Cardiac fibroblast (primary cell): ENCODE results near the gene TACR1.
"Not testable (repeated sequence)": the region's sequence is repeated elsewhere in the genome, so short reads cannot be mapped to it uniquely, and the experiment has no call there.

Source experiments
- DNase-seq, 2 donors: peaks; one replicate each; pipeline versions ENCODE4 v3.0.0 to v3.0.0-alpha.2; 2010; ENCODE audit warnings: low read depth in 2 of 2
- H3K4me3 ChIP-seq, 2 donors: replicated peaks in 1 of 2; 1 replicate in 1 of 2; 2 replicates in 1 of 2; pipeline ENCODE4 v1.5.1; 2011; ENCODE audit warnings: low read depth in 2 of 2, low read length in 2 of 2, mild to moderate bottlenecking in 2 of 2, moderate library complexity in 1 of 2
- TF ChIP-seq, protein P1 (sequence below): IDR thresholded peaks from one replicate; pipeline ENCODE4 v1.5.1; 2011; ENCODE audit warnings: low read depth, mild to moderate bottlenecking, low read length, inconsistent platforms

Gene TACR1

DNA sequence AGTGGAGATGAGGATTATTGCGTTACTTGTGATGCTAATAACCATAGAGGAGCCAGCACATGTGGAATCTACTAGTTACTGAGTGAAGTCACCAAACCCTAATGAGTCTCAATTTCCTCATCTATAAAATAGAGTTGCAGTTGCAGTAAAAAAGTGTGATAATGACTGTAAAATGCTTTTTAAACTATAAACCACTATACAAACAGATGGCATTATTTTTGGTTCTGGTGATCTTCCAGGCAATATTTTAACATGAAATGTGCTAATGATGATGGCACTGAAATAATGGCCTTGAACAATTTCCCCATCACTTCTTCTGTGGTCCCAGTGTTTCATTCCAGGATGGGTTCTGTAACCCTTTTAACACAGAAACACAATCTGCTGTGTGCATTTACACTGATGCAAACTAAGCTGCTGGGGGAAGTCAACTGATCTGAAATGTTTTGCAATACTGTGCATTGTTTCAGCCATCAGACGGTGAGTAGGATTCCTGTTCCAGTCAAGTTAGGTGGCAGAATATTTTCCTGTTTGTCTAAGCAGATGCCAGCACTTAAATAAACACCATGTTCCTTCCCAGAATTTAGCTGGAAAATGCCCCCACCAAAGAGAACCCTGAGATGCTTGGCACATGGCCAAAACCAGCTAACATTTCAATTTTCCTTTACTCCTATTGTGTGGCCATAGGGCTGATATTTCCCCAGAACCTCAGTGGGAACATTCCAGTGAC, 52.6 kb downstream of the TACR1 start:
- TF ChIP-seq, protein P1, sequence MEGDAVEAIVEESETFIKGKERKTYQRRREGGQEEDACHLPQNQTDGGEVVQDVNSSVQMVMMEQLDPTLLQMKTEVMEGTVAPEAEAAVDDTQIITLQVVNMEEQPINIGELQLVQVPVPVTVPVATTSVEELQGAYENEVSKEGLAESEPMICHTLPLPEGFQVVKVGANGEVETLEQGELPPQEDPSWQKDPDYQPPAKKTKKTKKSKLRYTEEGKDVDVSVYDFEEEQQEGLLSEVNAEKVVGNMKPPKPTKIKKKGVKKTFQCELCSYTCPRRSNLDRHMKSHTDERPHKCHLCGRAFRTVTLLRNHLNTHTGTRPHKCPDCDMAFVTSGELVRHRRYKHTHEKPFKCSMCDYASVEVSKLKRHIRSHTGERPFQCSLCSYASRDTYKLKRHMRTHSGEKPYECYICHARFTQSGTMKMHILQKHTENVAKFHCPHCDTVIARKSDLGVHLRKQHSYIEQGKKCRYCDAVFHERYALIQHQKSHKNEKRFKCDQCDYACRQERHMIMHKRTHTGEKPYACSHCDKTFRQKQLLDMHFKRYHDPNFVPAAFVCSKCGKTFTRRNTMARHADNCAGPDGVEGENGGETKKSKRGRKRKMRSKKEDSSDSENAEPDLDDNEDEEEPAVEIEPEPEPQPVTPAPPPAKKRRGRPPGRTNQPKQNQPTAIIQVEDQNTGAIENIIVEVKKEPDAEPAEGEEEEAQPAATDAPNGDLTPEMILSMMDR, result no peak
- DNase-seq, result peak; percentile 66 to 93
- H3K4me3 ChIP-seq, result no peak overlapping the region

DNA sequence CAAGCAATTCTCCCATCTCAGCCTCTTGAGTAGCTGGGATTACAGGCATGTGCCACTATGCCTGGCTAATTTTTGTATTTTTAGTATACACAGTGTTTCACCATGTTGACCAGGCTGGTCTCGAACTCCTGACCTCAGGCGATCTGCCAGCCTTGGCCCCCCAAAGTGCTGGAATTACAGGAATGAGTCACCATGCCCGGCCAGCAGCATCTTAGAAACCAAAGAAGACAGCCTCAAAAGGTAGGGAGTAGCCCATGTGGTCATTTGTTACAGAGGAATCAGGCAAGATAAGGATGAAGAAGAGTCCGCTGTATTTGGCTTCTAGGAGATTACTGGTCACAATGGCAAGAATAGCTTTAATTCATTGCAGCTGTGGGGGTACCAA, 53.1 kb downstream of the TACR1 start:
- DNase-seq, result peak in 1 of 2 donors; percentile 54
- H3K4me3 ChIP-seq, result not testable (repeated sequence)

DNA sequence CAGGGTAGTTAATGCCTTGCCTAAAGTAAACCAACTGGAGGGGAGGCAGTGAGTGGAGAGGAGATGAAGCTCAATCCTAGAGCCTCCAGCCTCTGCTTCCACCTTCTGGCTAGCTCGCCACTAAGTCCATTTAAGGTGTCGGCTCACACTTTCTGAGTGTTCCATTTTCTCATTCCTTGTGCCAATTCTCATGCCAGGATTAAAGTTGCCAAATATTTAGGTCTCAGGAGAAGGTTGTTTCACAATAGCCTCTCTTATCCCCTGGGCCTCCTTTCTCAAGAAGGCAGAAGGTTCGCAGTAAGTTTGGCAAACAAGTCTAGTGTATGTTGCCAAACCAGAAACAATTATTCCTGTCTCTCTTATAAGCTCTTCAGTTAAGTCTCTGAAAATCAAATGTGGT, 57.2 kb downstream of the TACR1 start:
- H3K4me3 ChIP-seq, result no peak overlapping the region
- peak; percentile 53 to 98 for DNase-seq

DNA sequence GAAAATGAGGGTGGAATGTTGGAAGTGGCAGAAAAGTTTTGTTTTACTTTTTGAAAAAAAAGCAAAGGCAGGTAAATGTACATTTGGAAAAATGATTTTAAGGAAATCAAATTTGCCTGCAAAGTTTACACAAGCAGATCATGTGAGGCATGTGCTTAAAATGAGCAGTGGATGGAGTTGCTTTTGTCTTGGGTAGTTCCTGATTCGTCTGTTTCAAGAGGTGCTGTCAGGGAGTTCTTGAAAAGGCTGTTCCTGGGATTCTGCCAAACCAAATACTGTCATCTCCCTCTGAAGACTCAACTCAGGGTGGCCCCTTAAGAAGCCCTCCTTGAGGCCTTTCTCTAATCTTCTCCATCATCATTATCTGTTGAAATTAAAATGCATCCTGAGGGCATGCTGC, 59.0 kb downstream of the TACR1 start:
- H3K4me3 ChIP-seq, result no peak overlapping the region
- TF ChIP-seq, protein P1, result no peak
- peak in 1 of 2 donors; percentile 60 for DNase-seq

More for the DNA sequence above, 57.2 kb downstream of the TACR1 start:
- TF ChIP-seq, protein P1, result no peak

DNA sequence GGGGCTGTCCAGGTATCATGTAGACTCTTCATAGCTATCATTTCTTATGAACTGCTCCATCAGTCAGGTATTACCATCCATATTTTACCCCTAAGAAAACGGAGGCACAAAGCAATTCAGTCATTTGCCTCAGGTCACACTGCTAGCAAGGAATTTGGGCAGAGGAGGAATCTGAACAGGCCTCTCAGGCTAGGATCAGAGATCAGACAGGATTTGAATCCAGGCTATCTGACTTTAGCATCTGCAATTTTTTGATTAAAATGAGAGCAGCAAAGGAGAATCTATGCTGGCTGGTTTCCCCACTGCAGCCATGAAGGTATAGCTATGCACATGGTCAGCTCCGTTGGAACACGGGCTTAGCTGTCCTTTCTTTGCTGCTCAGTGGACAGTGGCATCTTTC, 60.1 kb downstream of the TACR1 start:
- TF ChIP-seq, protein P1, result no peak
- no peak overlapping the region for H3K4me3 ChIP-seq
- no peak for DNase-seq

DNA sequence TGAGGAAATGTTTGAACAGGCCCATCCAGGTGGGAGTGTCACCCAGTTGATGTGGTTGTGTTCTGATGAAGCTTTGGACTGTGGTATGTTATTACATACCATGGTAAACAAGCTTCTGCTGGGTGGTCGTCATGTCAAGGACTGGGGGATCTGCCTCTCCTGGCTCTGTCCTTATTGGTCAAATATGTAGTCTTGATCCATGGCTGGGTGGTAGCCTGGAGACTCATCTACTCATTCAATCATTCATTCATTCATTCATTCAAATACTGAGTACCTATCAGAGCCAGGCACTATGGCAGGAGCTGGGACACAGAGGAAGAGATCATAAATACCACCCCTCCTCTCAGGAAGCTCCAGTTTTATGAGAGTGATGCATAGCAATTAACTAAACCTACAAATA, 60.8 kb downstream of the TACR1 start:
- no peak overlapping the region for H3K4me3 ChIP-seq
- no peak for DNase-seq
- TF ChIP-seq, protein P1, result no peak

DNA sequence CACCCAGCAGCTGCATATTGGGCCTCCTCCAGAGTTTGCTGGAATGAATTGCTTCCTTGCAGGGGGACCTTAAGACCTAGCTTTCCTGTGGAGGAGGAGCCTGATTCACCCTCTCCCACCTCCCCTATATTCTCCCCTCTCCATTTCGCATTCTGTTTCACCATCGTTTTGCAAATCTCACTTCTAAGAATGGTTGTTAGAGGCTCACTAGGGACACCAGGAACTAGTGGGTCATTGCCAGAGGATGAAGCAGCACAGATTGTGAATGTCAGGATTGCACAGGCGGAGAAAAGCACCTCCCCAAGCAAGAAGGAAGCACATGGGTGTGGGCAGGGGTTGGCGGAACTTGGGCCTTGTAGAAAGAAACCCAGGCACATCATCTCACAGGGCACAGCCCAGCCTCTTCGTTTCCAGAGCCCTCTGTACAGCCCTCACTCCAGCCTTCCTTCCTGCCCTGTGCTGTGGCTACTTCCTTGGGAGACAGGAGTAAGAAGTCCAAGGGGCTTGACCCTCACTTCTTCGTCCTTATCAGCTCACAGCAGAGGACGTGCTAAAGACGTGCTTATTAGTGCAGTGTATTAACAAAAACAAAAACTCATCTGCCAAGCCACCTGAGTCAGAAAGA, 63.4 kb downstream of the TACR1 start:
- DNase-seq, result peak in 1 of 2 donors; percentile 24
- H3K4me3 ChIP-seq, result no peak overlapping the region
- TF ChIP-seq, protein P1, result no peak
